Psoas muscle (tissue), 8 donors: Measurements from ENCODE around the gene HCRTR1. TPM values are rescaled to one million over a fixed set of nuclear protein-coding genes. Genes with fewer than 3 reads are reported as not detected.
A peak's percentile ranks its signal among the peaks of the same experiment; 100 is the strongest.

Experiments used
- ATAC-seq, 4 donors: fragments of 200-7000 bp; cut with Tn5 transposase; one replicate each; pipeline ENCODE4 v1.9.1; 2020; ENCODE audit warnings: moderate library complexity in 3 of 4, mild to moderate bottlenecking in 2 of 4
- DNase-seq, 2 donors: peaks; one replicate each; pipeline ENCODE4 v3.0.0-alpha.2; 2020
- H3K27ac ChIP-seq: fragments of 200-600 bp; one replicate; pipeline ENCODE4 v1.8.0; 2022
- H3K27me3 ChIP-seq, 3 donors: fragments of 200-600 bp in 1 of 3; one replicate each; pipeline versions ENCODE4 v1.6.1 to v1.8.0; 2013 to 2022; ENCODE audit warnings: low read length in 2 of 3, mild to moderate bottlenecking in 2 of 3, moderate library complexity in 1 of 3; ENCODE audit not compliant: insufficient read depth in 3 of 3
- H3K36me3 ChIP-seq, 2 donors: fragments of 200-600 bp in 1 of 2; one replicate each; pipeline versions ENCODE4 v1.6.1 to v1.8.0; 2013 to 2022; ENCODE audit warnings: low read depth in 1 of 2, mild to moderate bottlenecking in 1 of 2, moderate library complexity in 1 of 2; ENCODE audit not compliant: insufficient read depth in 1 of 2
- H3K4me1 ChIP-seq: fragments of 200-600 bp; one replicate; pipeline ENCODE4 v1.8.0; 2022
- H3K4me3 ChIP-seq: fragments of 200-600 bp; one replicate; pipeline ENCODE4 v1.8.0; 2022; ENCODE audit warnings: mild to moderate bottlenecking
- H3K9me3 ChIP-seq: fragments of 200-600 bp; one replicate; pipeline ENCODE4 v1.8.0; 2022
- CTCF ChIP-seq: fragments of 200-600 bp; IDR thresholded peaks from one replicate; pipeline ENCODE4 v1.8.0; 2022; ENCODE audit warnings: antibody characterized with exemption
- WGBS, 3 donors: extraction: QIAGEN DNeasy Blood & Tissue Kit; methylation state at CpG; one replicate each; pipeline versions ENCODE4 v1.1.6 to v1.1.7; 2013; 5-methylcytosine and 5-hydroxymethylcytosine counted together
- intact Hi-C, 2 donors: fragments of 100-400 bp; cut with DNase I; formaldehyde crosslinking; loops; one replicate each; pipeline versions ENCODE4 v1.11.0 to v1.14.2; 2022
- polyA plus RNA-seq, 3 donors: library from polyadenylated mRNA; stranded (reverse); fragments of 200-250 nt; gene quantifications; one replicate each; pipeline ENCODE4 v1.2.3, GENCODE V29; 2013
- total RNA-seq, 4 donors: library from RNA; stranded (reverse); fragmentation: NEBNext Ultra II Directional in 2 of 4; extraction: Animal tissue kit (Norgen Biotek cat#: 25700) in 2 of 4; gene quantifications; one replicate each; pipeline versions ENCODE4 v1.2.1 to v1.2.4, GENCODE V29; 2021 to 2023
- donor health status: healthy with polysubstance abuse.
- donor health status: DM: no; HTN: no; CAD: no; lungs with moderate emphysema.
- donor health status: Bipolar disorder and iron deficiency.
- donor health status: healthy.
- donor health status: DM: yes; HTN: yes; CAD: no.
- donor health status: DM: no; HTN: no; CAD: no.
- donor health status: DM: no; HTN: no; CAD: no.
- donor health status: DM: yes; HTN: yes; CAD: no.

Gene HCRTR1
- total and polyA plus RNA-seq, 7 donors, result 0.12 to 1.2 (median 0.34) TPM; not detected in 1

GRCh38 chr1:31666263-31666963 is 48.9 kb downstream of the HCRTR1 start:
- Histone ChIP-seq H3K27ac (no peak overlapping the region), H3K4me3 (no peak overlapping the region), H3K27me3 (no peaks in the 10 kb centered on the region), H3K36me3 (no peaks in the 10 kb centered on the region), H3K4me1 (peaks cover 14% of the 10 kb centered on the region), H3K9me3 (no peaks in the 10 kb centered on the region)
- 66 to 71% (median 66%) methylated on average over 10 of the region's 10 CpGs for WGBS, 3 donors
- no peak for TF ChIP-seq CTCF
- ATAC-seq (no peak), DNase-seq (no peak)
- intact Hi-C loops, result loop anchor here in 1 of 2 donors (5.0 kb wide), 1 partner anchor 51 kb away; no protein-coding TSS in a partner anchor

- no peaks in the 10 kb centered on the region for H3K9me3 ChIP-seq
- peaks cover 14% of the 10 kb centered on the region for H3K4me1 ChIP-seq
- no peak for TF ChIP-seq CTCF
- H3K27ac ChIP-seq, result no peak overlapping the region
- no peak for ATAC-seq
- intact Hi-C loops, result loop anchor here in 1 of 2 donors (5.0 kb wide), 1 partner anchor 50 kb away; no protein-coding TSS in a partner anchor
- DNase-seq, result no peak
- H3K36me3 ChIP-seq, result no peaks in the 10 kb centered on the region
- WGBS, 3 donors, result 65 to 79% (median 72%) methylated on average over 19 of the region's 19 CpGs
- H3K4me3 ChIP-seq, result no peak overlapping the region
- H3K27me3 ChIP-seq, result no peaks in the 10 kb centered on the region
Observed at GRCh38 chr1:31667065-31667785, 49.7 kb downstream of the HCRTR1 start.

GRCh38 chr1:31668303-31668883 is 50.9 kb downstream of the HCRTR1 start:
- peaks cover 26% of the 10 kb centered on the region for H3K4me1 ChIP-seq
- no peaks in the 10 kb centered on the region for H3K36me3 ChIP-seq
- intact Hi-C loops, result loop anchor here in 1 of 2 donors (5.0 kb wide), 1 partner anchor 49 kb away; no protein-coding TSS in a partner anchor
- H3K27ac ChIP-seq, result no peak overlapping the region
- H3K9me3 ChIP-seq, result no peaks in the 10 kb centered on the region
- H3K27me3 ChIP-seq, result no peaks in the 10 kb centered on the region
- no peak overlapping the region for H3K4me3 ChIP-seq
- peak in 1 of 2 donors; percentile 42 for DNase-seq
- TF ChIP-seq CTCF, result no peak
- 67 to 82% (median 77%) methylated on average over 9 to 11 of the region's 11 CpGs for WGBS, 3 donors
- ATAC-seq, result no peak

GRCh38 chr1:31669433-31669785 is 51.9 kb downstream of the HCRTR1 start:
- no peak for TF ChIP-seq CTCF
- peak overlapping the region; percentile 54 for H3K27ac ChIP-seq
- 27 to 41% (median 32%) methylated on average over 7 of the region's 7 CpGs for WGBS, 3 donors
- H3K36me3 ChIP-seq, result no peaks in the 10 kb centered on the region
- peaks cover 31% of the 10 kb centered on the region for H3K4me1 ChIP-seq
- intact Hi-C loops, result loop anchor here in 1 of 2 donors (5.0 kb wide), 1 partner anchor 48 kb away; no protein-coding TSS in a partner anchor
- no peaks in the 10 kb centered on the region for H3K9me3 ChIP-seq
- H3K27me3 ChIP-seq, result no peaks in the 10 kb centered on the region
- peak overlapping the region; percentile 56 for H3K4me3 ChIP-seq
- ATAC-seq, result no peak
- DNase-seq, result no peak
